K562 (cell line): ENCODE results near the gene LRRC8C. TPM values are rescaled to one million over a fixed set of nuclear protein-coding genes. Genes with fewer than 3 reads are reported as not detected.

Experiments
- ATAC-seq: fragments of 200-7000 bp; cut with Tn5 transposase; 3 replicates; pipeline ENCODE4 v1.9.1; 2020; ENCODE audit warnings: moderate library complexity
- BruUV-seq: library from RNA; stranded (reverse); fragments of 400-500 nt; replicated peaks from 2 replicates; lab custom pipeline; 2021; lab: Mats Ljungman, UMichigan
- CTCF ChIA-PET: fragments of 300-600 bp; formaldehyde crosslinking; extraction: SDS; loops from one replicate; lab custom pipeline; 2021; ENCODE audit warnings: low intra/inter-chr PET ratio; lab: Yijun Ruan, JAX
- POLR2A ChIA-PET: fragments of 300-600, 350-650 bp; sonication (Branson Sonifier 250); formaldehyde crosslinking; extraction: SDS; loops from one replicate; lab custom pipeline; 2021; ENCODE audit warnings: antibody characterized with exemption, inconsistent platforms; lab: Yijun Ruan, JAX
- DNase-seq, 4 experiments: peaks; one replicate each; pipeline versions ENCODE4 v3.0.0 to v3.0.0-alpha.2; 2011 to 2018; ENCODE audit warnings: low spot score in 3 of 4, mixed read lengths in 3 of 4; ENCODE audit errors: extremely low read depth in 1 of 4
- FAIRE-seq: peaks from 2 replicates; lab custom pipeline; 2011; peaks lifted over from hg19 to GRCh38; lab: Jason Lieb, UNC
- H2AFZ ChIP-seq: 2 replicates; pipeline ENCODE4 v1.6.0; 2011; ENCODE audit warnings: low read depth, low read length, control low read depth, inconsistent platforms
- H3K27ac ChIP-seq: fragments of 200-600 bp; 3 replicates; pipeline ENCODE4 v1.8.0; 2011; ENCODE audit warnings: low read depth, mild to moderate bottlenecking, control low read depth, inconsistent platforms, low read length, moderate library complexity, mixed read lengths; ENCODE audit errors: extremely low read depth
- H3K27me3 ChIP-seq, 2 experiments: fragments of 300-600 bp in 1 of 2; 2 replicates in 1 of 2; 3 replicates in 1 of 2; pipeline versions ENCODE4 v1.6.0 to v1.8.0; 2011; ENCODE audit warnings: inconsistent platforms in 2 of 2, low read length in 2 of 2, mild to moderate bottlenecking in 1 of 2, mixed read lengths in 1 of 2, moderate library complexity in 1 of 2; ENCODE audit not compliant: control insufficient read depth in 2 of 2, insufficient read depth in 2 of 2
- H3K36me3 ChIP-seq: fragments of 300-600 bp; 3 replicates; pipeline ENCODE4 v1.8.0; 2011; ENCODE audit warnings: mild to moderate bottlenecking, low read length, inconsistent platforms; ENCODE audit not compliant: control insufficient read depth, insufficient read depth
- H3K4me1 ChIP-seq, 2 experiments: fragments of 200-600 bp in 1 of 2; replicated peaks in 1 of 2; 2 replicates in 1 of 2; 3 replicates in 1 of 2; pipeline versions ENCODE4 v1.5.1 to v1.8.0; 2011; ENCODE audit warnings: inconsistent platforms in 2 of 2, low read length in 2 of 2, mild to moderate bottlenecking in 1 of 2, mixed read lengths in 1 of 2, moderate library complexity in 1 of 2; ENCODE audit not compliant: control insufficient read depth in 2 of 2, insufficient read depth in 2 of 2
- H3K4me2 ChIP-seq: 2 replicates; pipeline ENCODE4 v1.6.1; 2011; ENCODE audit warnings: low read length, control low read depth, inconsistent platforms, mixed read lengths; ENCODE audit not compliant: insufficient read depth
- H3K4me3 ChIP-seq: fragments of 200-600 bp; sonication (generic), shearing (Covaris generic); 2 replicates; pipeline ENCODE4 v1.5.1; 2016; ENCODE audit warnings: control low read depth, inconsistent platforms
- H3K79me2 ChIP-seq: fragments of 200-600 bp; 3 replicates; pipeline ENCODE4 v1.8.0; 2011; ENCODE audit warnings: low read length, inconsistent platforms; ENCODE audit not compliant: control insufficient read depth, insufficient read depth
- H3K9ac ChIP-seq, 2 experiments: 2 replicates each; pipeline versions ENCODE4 v1.6.0 to v1.6.1; 2011; ENCODE audit warnings: low read depth in 2 of 2, low read length in 2 of 2, control low read depth in 1 of 2, inconsistent platforms in 1 of 2, mild to moderate bottlenecking in 1 of 2, mixed read lengths in 1 of 2; ENCODE audit not compliant: insufficient read depth in 1 of 2
- H3K9me1 ChIP-seq: one replicate; pipeline ENCODE4 v1.6.0; 2011; ENCODE audit warnings: inconsistent platforms, mild to moderate bottlenecking, low read length, moderate library complexity; ENCODE audit not compliant: control insufficient read depth, insufficient read depth
- H3K9me3 ChIP-seq: replicated peaks from 2 replicates; pipeline ENCODE4 v1.5.1; 2011; ENCODE audit warnings: low read depth, low read length, inconsistent platforms; ENCODE audit not compliant: control insufficient read depth, insufficient read depth
- H4K20me1 ChIP-seq: replicated peaks from 2 replicates; pipeline ENCODE4 v1.6.1; 2011; ENCODE audit warnings: low read length, inconsistent platforms, mixed read lengths; ENCODE audit not compliant: control insufficient read depth, insufficient read depth
- BDP1 ChIP-seq: IDR thresholded peaks from 3 replicates; pipeline ENCODE4 v1.6.1; 2011; ENCODE audit not compliant: insufficient read length, insufficient read depth
- BHLHE40 ChIP-seq: IDR thresholded peaks from 2 replicates; pipeline ENCODE4 v1.6.1; 2011; ENCODE audit warnings: low read length, improper control_type of control experiment
- ERF ChIP-seq: fragments of 450-650 bp; formaldehyde crosslinking; IDR thresholded peaks from 2 replicates; pipeline ENCODE4 v1.4.0; 2020; ENCODE audit warnings: mild to moderate bottlenecking, mixed read lengths
- HOXB6 ChIP-seq: fragments of 250-450 bp; sonication (Bioruptor Pico); IDR thresholded peaks from 2 replicates; pipeline ENCODE4 v1.5.1; 2022; ENCODE audit warnings: mild to moderate bottlenecking, borderline replicate concordance
- NR0B1 ChIP-seq: fragments of 450-650 bp; IDR thresholded peaks from one replicate; pipeline ENCODE4 v1.6.1; 2018; ENCODE audit warnings: mild to moderate bottlenecking, moderate library complexity; ENCODE audit not compliant: partially characterized antibody
- PHF21A ChIP-seq: fragments of 450-650 bp; IDR thresholded peaks from 2 replicates; pipeline ENCODE4 v1.6.1; 2017; ENCODE audit warnings: low read depth, borderline replicate concordance
- ZNF518B ChIP-seq: fragments of 250-450 bp; sonication (Bioruptor Pico); IDR thresholded peaks from 2 replicates; pipeline ENCODE4 v1.5.0; 2021; ENCODE audit warnings: mild to moderate bottlenecking, moderate library complexity
- ZNF644 ChIP-seq: fragments of 200-800 bp; sonication (Bioruptor generic); IDR thresholded peaks from 2 replicates; pipeline ENCODE4 v1.6.1; 2016; ENCODE audit warnings: low read depth, missing genetic modification characterization, missing compliant biosample characterization
- WGBS: fragments of 100-300 bp; shearing (Covaris generic); methylation state at CpG from one replicate; pipeline ENCODE4 v1.1.6; 2016; ENCODE audit warnings: low coverage, mixed read lengths; ENCODE audit not compliant: insufficient coverage; ENCODE audit errors: missing lambda C conversion rate; 5-methylcytosine and 5-hydroxymethylcytosine counted together
- in situ Hi-C: fragments of 300-500 bp; cut with MboI; formaldehyde crosslinking; loops from 4 replicates; pipeline ENCODE4 v1.15.0; 2018; ENCODE audit warnings: inconsistent platforms, mixed read lengths
- intact Hi-C: fragments of 100-400 bp; cut with micrococcal nuclease; formaldehyde crosslinking; loops from 2 replicates; pipeline ENCODE4 v1.14.2; 2022
- polyA plus RNA-seq, 8 experiments: library from polyadenylated mRNA; depleted of rRNA in 4 of 8; stranded (reverse) in 5 of 8; unstranded in 3 of 8; fragments of >200 nt; fragmentation: Nextera tagmentation in 2 of 8; fragmentation: Illumina TruSeq in 1 of 8; extraction: Ambion mirVana in 2 of 8; extraction: Trizol in 1 of 8; gene quantifications; 2 replicates each; pipeline versions ENCODE4 v1.2.1 to v1.2.3, GENCODE V29; 2011 to 2014; ENCODE audit warnings: inconsistent platforms in 1 of 8, missing spikeins in 1 of 8
- total RNA-seq, 7 experiments: library from RNA; depleted of rRNA in 6 of 7; stranded (reverse); fragments of >200 nt in 6 of 7; fragmentation: Illumina TruSeq in 2 of 7; extraction: Trizol in 2 of 7; gene quantifications; 2 replicates each; pipeline versions ENCODE4 v1.2.1 to v1.2.3, GENCODE V29; 2011 to 2021; ENCODE audit warnings: low replicate concordance in 1 of 7
- TF ChIP-seq, protein P1 (sequence below): fragments of 250-450 bp; sonication (Bioruptor Pico); IDR thresholded peaks from 2 replicates; pipeline ENCODE4 v1.5.0; 2021

The LRRC8C gene
- total and polyA plus RNA-seq, 9 of the 15 experiments (the other 6 are each of a cell fraction or from before 2014, with no cell fraction given) = 1.00 to 12.5 (median 4.5) TPM

DNA sequence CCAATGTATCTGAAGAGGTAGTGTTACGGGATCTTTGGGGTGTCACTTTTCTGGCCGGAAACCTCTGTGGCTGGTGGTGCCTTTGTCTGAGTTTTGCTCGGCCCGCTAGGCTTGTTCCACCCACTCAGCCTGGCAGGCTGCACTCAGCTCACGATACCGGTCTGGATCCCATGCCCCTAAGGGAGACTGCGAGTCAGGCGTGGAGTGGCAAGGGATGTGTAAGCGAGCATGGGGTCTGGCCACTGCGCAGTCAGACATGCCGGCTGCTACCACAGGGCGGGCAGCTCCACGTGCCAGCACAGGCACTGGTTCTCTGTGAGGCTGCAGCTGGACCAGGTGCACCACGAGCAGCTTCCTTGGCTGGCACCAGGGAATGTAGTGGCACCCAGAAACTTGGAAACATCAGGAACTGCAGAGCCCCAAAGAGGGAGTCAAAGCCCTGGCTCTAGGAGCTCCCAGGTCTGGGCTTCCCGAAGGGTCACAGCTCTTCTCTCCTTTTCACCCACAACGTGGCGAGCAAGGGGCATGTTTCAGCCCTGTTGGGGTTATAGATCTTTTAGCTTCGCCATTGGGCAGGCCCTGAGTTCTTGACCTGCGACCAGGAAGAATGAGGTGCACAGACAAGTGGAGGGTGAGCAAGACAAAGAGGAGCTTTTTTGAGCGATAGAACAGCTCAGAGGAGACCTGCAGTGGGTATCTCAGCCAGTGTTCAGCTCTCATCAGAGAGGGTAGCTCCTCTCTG is 23.8 kb upstream of the LRRC8C start:
- WGBS = 72% methylated on average over 20 of the region's 20 CpGs
- no peaks in the 10 kb centered on the region for H3K9me1 ChIP-seq
- H3K27ac ChIP-seq = no peak overlapping the region
- peak; percentile 15; the same call in 2 of the 3 replicates for ATAC-seq
- CTCF ChIA-PET = no interaction called here
- H3K4me3 ChIP-seq = no peak overlapping the region
- in situ Hi-C loops (no loop called here), intact Hi-C loops (no loop called here)
- H3K79me2 ChIP-seq = no peaks in the 10 kb centered on the region
- H3K4me1 ChIP-seq = peaks cover 12 to 14% of the 10 kb centered on the region in 2 experiments
- no peak for FAIRE-seq
- TF ChIP-seq NR0B1 (no peak), HOXB6 (CRISPR knock-in tag) (no peak), ERF (no peak), ZNF518B (CRISPR knock-in tag) (no peak), ZNF644 (no peak), BHLHE40 (no peak), PHF21A (no peak), BDP1 (no peak)
- TF ChIP-seq, protein P1, sequence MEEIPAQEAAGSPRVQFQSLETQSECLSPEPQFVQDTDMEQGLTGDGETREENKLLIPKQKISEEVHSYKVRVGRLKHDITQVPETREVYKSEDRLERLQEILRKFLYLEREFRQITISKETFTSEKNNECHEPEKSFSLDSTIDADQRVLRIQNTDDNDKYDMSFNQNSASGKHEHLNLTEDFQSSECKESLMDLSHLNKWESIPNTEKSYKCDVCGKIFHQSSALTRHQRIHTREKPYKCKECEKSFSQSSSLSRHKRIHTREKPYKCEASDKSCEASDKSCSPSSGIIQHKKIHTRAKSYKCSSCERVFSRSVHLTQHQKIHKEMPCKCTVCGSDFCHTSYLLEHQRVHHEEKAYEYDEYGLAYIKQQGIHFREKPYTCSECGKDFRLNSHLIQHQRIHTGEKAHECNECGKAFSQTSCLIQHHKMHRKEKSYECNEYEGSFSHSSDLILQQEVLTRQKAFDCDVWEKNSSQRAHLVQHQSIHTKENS (CRISPR knock-in tag) = no peak
- no peaks in the 10 kb centered on the region for H3K27me3 ChIP-seq
- H3K36me3 ChIP-seq = no peaks in the 10 kb centered on the region
- no peaks in the 10 kb centered on the region for H3K9me3 ChIP-seq
- no TSS peak for BruUV-seq
- no peak overlapping the region for H3K4me2 ChIP-seq
- no peak overlapping the region for H2AFZ ChIP-seq
- H3K9ac ChIP-seq = no peak overlapping the region
- DNase-seq = no peak
- POLR2A ChIA-PET = interaction anchor here (0.6 kb wide), 1 partner anchor 20 kb away, joined by 3 read pairs; no protein-coding TSS in a partner anchor
- no peaks in the 10 kb centered on the region for H4K20me1 ChIP-seq
